Calu3 (cell line): ENCODE results near the gene APOBR. TPM values are rescaled to one million over a fixed set of nuclear protein-coding genes. Genes with fewer than 3 reads are reported as not detected.
"Not testable (repeated sequence)": the region's sequence is repeated elsewhere in the genome, so short reads cannot be mapped to it uniquely, and the experiment has no call there.

Source experiments
- BruUV-seq: library from RNA; stranded (reverse); fragments of 400-500 nt; replicated peaks from 2 replicates; lab custom pipeline; 2021; lab: Mats Ljungman, UMichigan
- CTCF ChIA-PET: fragments of 300-600 bp; sonication (Branson Sonifier 250); formaldehyde crosslinking; loops from one replicate; lab custom pipeline; 2022; ENCODE audit warnings: antibody characterized with exemption; lab: Charles Lee
- DNase-seq: peaks from one replicate; pipeline ENCODE4 v3.0.0; 2022
- H3K27ac Mint-ChIP-seq: one replicate; pipeline ENCODE4 v1.8.0; 2022; ENCODE audit warnings: mixed read lengths; ENCODE audit not compliant: unreplicated experiment
- H3K27me3 Mint-ChIP-seq: one replicate; pipeline ENCODE4 v1.8.0; 2022; ENCODE audit warnings: mixed read lengths; ENCODE audit not compliant: unreplicated experiment
- H3K36me3 Mint-ChIP-seq: one replicate; pipeline ENCODE4 v1.8.0; 2022; ENCODE audit warnings: mild to moderate bottlenecking, moderate library complexity, mixed read lengths; ENCODE audit not compliant: insufficient read depth, unreplicated experiment
- H3K4me1 Mint-ChIP-seq: one replicate; pipeline ENCODE4 v1.8.0; 2022; ENCODE audit warnings: mild to moderate bottlenecking, low read depth, mixed read lengths; ENCODE audit not compliant: unreplicated experiment
- H3K4me3 Mint-ChIP-seq: one replicate; pipeline ENCODE4 v1.8.0; 2022; ENCODE audit warnings: mild to moderate bottlenecking, low read depth, moderate library complexity, mixed read lengths; ENCODE audit not compliant: unreplicated experiment
- H3K9me3 Mint-ChIP-seq: one replicate; pipeline ENCODE4 v1.8.0; 2022; ENCODE audit warnings: low read depth, mixed read lengths; ENCODE audit not compliant: unreplicated experiment
- intact Hi-C: fragments of 100-400 bp; cut with micrococcal nuclease; formaldehyde crosslinking; loops from one replicate; pipeline ENCODE4 v1.10.0; 2022; ENCODE audit not compliant: unreplicated experiment
- total RNA-seq: library from RNA; stranded (reverse); gene quantifications from 2 replicates; pipeline ENCODE4 v1.2.3, GENCODE V29; 2022
- TF ChIP-seq, protein P1 (sequence below): fragments of 200-600 bp; IDR thresholded peaks from one replicate; pipeline ENCODE4 v1.8.0; 2022; ENCODE audit warnings: antibody characterized with exemption; ENCODE audit not compliant: unreplicated experiment

APOBR gene
- total RNA-seq, 1 experiment from 2014 or later: 0.14 TPM

DNA sequence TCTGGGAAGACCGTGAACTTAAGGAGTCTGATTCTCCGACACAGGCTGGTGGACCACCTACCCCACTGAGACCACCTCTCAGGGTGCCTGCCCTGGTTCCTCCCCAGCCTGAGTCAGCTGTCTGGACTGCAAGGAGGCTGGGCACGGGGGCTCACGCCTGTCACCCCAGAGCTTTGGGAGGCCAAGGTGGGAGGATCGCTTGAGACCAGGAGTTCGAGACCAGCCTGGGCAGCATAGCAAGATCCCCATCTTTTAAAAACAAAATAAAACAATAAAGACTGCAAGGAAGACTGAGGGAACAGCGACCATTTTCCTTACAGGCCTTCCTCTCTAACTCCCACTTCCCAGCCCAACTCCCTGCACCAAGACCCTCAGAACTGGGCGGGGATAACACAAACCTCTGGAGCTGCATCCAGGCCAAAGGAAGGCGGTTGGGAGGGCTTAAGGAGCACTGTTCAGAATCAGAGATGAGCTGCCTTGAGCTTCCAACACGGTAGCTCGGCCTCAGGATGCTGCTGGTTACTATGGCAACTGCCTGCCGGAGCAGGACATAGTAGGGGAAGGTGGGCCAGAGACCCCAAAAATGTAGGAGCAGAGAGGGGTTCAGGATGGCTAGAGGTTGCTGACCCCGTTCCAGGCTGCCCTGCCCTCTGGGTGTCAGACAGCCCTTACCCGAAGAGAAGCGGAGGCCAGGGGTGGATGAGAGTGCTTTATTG is 4.4 kb downstream of the APOBR start:
- Mint-ChIP-seq H3K9me3 (no peaks in the 10 kb centered on the region), H3K36me3 (peaks cover 5% of the 10 kb centered on the region), H3K27ac (no peak overlapping the region), H3K27me3 (peaks cover 39% of the 10 kb centered on the region), H3K4me3 (no peak overlapping the region), H3K4me1 (no peaks in the 10 kb centered on the region)
- no peak for DNase-seq
- BruUV-seq: no TSS peak
- TF ChIP-seq, protein P1, sequence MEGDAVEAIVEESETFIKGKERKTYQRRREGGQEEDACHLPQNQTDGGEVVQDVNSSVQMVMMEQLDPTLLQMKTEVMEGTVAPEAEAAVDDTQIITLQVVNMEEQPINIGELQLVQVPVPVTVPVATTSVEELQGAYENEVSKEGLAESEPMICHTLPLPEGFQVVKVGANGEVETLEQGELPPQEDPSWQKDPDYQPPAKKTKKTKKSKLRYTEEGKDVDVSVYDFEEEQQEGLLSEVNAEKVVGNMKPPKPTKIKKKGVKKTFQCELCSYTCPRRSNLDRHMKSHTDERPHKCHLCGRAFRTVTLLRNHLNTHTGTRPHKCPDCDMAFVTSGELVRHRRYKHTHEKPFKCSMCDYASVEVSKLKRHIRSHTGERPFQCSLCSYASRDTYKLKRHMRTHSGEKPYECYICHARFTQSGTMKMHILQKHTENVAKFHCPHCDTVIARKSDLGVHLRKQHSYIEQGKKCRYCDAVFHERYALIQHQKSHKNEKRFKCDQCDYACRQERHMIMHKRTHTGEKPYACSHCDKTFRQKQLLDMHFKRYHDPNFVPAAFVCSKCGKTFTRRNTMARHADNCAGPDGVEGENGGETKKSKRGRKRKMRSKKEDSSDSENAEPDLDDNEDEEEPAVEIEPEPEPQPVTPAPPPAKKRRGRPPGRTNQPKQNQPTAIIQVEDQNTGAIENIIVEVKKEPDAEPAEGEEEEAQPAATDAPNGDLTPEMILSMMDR: no peak
- CTCF ChIA-PET: no interaction called here
- intact Hi-C loops: no loop called here

DNA sequence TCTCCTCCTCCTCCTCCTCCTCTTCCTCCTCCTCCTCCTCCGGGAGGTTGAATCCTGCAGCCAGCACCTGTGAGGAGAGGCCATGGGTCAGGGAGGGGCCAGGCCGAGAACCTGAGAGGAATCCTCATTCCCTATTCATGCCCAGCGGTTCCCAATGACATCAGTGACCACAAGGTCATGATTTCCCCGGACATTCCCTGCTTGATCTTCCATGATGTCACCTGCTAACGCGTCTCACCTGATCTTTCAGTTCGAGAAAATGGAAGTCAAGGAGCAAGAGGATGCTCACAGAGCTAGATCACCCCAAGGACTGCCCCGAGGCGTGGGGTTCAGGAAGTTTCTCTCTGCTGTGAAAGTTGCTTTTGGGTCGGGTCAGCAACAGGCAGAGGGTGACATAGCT is 5.4 kb downstream of the APOBR start:
- no peak overlapping the region for H3K4me3 Mint-ChIP-seq
- H3K4me1 Mint-ChIP-seq: no peaks in the 10 kb centered on the region
- DNase-seq: no peak
- CTCF ChIA-PET: interaction anchor here (0.5 to 1.0 kb wide), 2 partner anchors 9 to 24 kb away, joined by 3 read pairs; no protein-coding TSS in a partner anchor
- BruUV-seq: no TSS peak
- H3K36me3 Mint-ChIP-seq: peaks cover 5% of the 10 kb centered on the region
- TF ChIP-seq, protein P1: no peak
- H3K9me3 Mint-ChIP-seq: no peaks in the 10 kb centered on the region
- no peak overlapping the region for H3K27ac Mint-ChIP-seq
- peaks cover 33% of the 10 kb centered on the region for H3K27me3 Mint-ChIP-seq
- intact Hi-C loops: no loop called here

DNA sequence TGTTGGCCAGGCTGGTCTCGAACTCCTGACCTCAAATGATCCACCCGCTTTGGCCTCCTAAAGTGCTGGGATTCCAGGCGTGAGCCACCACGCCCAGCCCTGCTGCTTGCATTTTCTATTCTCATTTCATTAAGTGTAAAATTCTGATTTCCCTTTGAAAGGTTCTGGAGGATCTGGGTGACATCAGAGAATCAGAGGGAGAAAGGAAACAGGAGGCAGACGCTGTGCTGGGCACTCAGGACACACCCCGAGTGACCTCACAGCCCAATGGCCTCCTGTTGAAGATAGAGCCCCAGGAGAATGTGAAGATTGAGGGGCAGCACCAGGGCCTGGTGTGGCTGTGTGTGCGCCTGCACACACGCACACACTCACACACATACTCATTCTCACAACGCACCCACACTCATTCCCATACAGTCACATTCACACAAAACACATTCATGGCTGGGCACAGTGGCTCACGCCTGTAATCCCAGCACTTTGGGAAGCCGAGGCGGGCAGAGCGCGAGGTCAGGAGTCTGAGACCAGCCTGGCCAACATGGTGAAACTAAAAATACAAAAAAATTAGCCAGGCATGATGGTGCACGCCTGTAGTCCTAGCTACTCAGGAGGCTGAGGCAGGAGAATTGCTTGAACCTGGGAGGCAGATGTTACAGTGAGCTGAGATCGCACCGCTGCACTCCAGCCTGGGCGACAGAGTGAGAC is 6.2 kb downstream of the APOBR start:
- H3K36me3 Mint-ChIP-seq, H3K4me3 Mint-ChIP-seq, H3K27ac Mint-ChIP-seq, BruUV-seq, H3K9me3 Mint-ChIP-seq, DNase-seq, intact Hi-C loops, H3K4me1 Mint-ChIP-seq: not testable (repeated sequence)
- H3K27me3 Mint-ChIP-seq: peaks cover 27% of the 10 kb centered on the region
- CTCF ChIA-PET: interaction anchor here (0.5 to 1.0 kb wide), 4 partner anchors 9 to 360 kb away, joined by 3 read pairs; no protein-coding TSS in a partner anchor

DNA sequence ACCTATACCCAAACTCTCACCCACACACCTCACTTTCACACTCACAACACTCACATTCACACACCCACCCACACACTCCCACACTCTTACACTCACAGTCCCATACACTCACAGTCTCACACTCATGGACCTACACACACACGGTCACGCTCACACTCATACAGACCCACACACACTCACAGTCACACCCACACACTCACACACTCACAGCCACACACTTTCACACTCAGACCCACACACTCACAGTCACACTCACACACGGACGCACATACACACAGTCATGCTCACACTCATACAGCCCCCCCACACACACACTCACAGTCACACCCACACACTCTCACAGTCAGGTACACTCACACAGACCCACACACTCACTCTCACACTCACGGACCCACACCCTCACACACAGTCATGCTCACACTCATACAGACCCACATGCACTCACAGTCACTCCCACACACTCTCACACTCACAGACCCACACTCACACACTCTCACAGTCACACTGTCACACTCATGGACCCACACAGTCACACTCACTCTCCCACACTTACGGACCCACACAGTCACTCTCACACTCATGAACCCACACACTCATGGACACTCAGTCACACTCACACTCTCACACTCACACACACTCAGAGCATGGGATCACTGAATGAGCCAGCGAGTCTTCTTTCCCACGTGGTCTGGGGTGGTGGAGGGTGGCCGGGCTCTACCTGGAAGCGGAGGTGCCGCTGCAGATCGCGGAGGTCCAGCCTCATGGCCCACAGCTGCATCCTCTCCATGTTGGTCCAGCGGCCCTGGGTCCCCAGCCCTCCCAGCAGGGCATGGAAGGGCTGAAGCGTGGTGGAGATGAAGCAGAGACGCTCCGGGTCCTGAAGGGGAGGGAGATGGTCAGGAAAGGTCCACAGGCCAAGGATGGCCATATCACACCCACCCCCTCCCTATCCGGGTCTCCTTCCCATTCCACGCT is 7.1 kb downstream of the APOBR start:
- Mint-ChIP-seq H3K27ac (no peak overlapping the region), H3K4me3 (no peak overlapping the region), H3K4me1 (no peaks in the 10 kb centered on the region), H3K27me3 (peaks cover 27% of the 10 kb centered on the region), H3K9me3 (no peaks in the 10 kb centered on the region), H3K36me3 (no peaks in the 10 kb centered on the region)
- BruUV-seq: no TSS peak
- no peak for DNase-seq
- TF ChIP-seq, protein P1: no peak
- CTCF ChIA-PET: interaction anchor here (0.6 kb wide), 1 partner anchor 23 kb away, joined by 3 read pairs; no protein-coding TSS in a partner anchor
- intact Hi-C loops: no loop called here
